Measurements from ENCODE around the gene POPDC3.

- no peak for TF ChIP-seq CTCF (conservative IDR thresholded peaks at IDR 0.05)
- TF ChIP-seq EZH2 (IDR thresholded peaks at IDR 0.05; ENCODE audit: low read depth), result no peak
These were observed 32.8 kb upstream of the POPDC3 start for GRCh38 chr6:105212587-105212986.

Measured in PC-9 (cell line).